NCI-H524 (cell line): Measurements from ENCODE around the gene TKTL1.

Experiments used
- DNase-seq, 2 experiments: peaks; one replicate each; lab custom pipeline; 2025; lab: John Stamatoyannopoulos, UW

TKTL1 gene

GRCh38 chrX:154378059-154378798 lies 82.6 kb downstream of the TKTL1 start:
- DNase-seq: peak in 1 of 2 experiments; percentile 52

- DNase-seq: peak; percentile 100
Measured at GRCh38 chrX:154378799-154379568, 83.4 kb downstream of the TKTL1 start, which contains the start of gene EMD. EMD (plus strand) TSS chrX:154379295; CDS start chrX:154379485, 190 bp downstream.

DNA sequence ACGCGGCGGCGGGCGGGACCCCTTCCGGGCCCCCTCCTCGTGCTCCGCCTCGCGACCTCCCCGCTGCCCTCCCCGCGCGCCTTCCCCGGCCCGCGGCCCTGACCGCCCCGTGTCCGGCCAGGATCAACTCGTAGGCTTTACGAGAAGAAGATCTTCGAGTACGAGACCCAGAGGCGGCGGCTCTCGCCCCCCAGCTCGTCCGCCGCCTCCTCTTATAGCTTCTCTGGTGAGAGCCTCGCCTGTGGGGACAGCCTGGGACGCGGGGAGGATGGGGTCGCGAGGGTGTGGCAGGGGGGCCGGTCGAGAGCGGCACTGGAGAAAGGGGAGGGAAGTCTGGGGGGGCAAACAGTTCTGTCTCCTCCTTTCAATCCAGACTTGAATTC lies 84.0 kb downstream of the TKTL1 start:
- no peak for DNase-seq
